GM19351 (cell line): Measurements from ENCODE around the gene ZDHHC11B.

Experiments used
- ATAC-seq: cut with Tn5 transposase; IDR thresholded peaks from one replicate; pipeline ENCODE4 v1.9.1; 2021; ENCODE audit warnings: mild to moderate bottlenecking, moderate library complexity; ENCODE audit not compliant: unreplicated experiment

ZDHHC11B gene

GRCh38 chr5:664343-664993 is 120.1 kb downstream of the ZDHHC11B start:
- no peak for ATAC-seq

GRCh38 chr5:663436-664342 is 120.8 kb downstream of the ZDHHC11B start:
- ATAC-seq, result no peak

GRCh38 chr5:662751-663435 is 121.6 kb downstream of the ZDHHC11B start:
- ATAC-seq, result no peak

- ATAC-seq, result no peak
Measured at GRCh38 chr5:661891-662750, 122.4 kb downstream of the ZDHHC11B start.

GRCh38 chr5:660491-661030 is 124.0 kb downstream of the ZDHHC11B start:
- ATAC-seq, result no peak
